ENCODE measurements around the gene CPLX3. TPM values are rescaled to one million over a fixed set of nuclear protein-coding genes. Genes with fewer than 3 reads are reported as not detected.
"Not testable (repeated sequence)": the region's sequence is repeated elsewhere in the genome, so short reads cannot be mapped to it uniquely, and the experiment has no call there.

CPLX3 gene
- polyA plus RNA-seq, 1 donor from 2014 or later = 0.27 TPM

GRCh38 chr15:74784426-74785193, 41.8 kb upstream of the CPLX3 start:
- Histone ChIP-seq H3F3A (ENCODE audit: insufficient read depth, low read length, poor library complexity, severe bottlenecking) (no peaks in the 10 kb centered on the region), H3K9ac (ENCODE audit: low read length) (peak overlapping the region; percentile 13), H2AFZ (ENCODE audit: low read depth, low read length) (no peak overlapping the region), H3K9me2 (ENCODE audit: insufficient read depth, low read length) (no peaks in the 10 kb centered on the region), H4K20me1 (ENCODE audit: insufficient read depth) (peaks cover 5% of the 10 kb centered on the region), H3K4me3 (ENCODE audit: low read length) (peak overlapping the region; percentile 73), H3K9me3 (ENCODE audit: low read length) (no peaks in the 10 kb centered on the region), H3K36me3 (ENCODE audit: insufficient read depth, low read length) (no peaks in the 10 kb centered on the region), H3K27ac (ENCODE audit: low read length) (no peak overlapping the region), H3K79me2 (replicated peaks; ENCODE audit: insufficient read depth, low read length) (peaks cover 50% of the 10 kb centered on the region), H3K27me3 (ENCODE audit: insufficient read depth, low read depth, low read length) (no peaks in the 10 kb centered on the region), H3K4me2 (ENCODE audit: low read length) (peak overlapping the region; percentile 12)
- TF ChIP-seq EP300 (conservative IDR thresholded peaks at IDR 0.05; ENCODE audit: poor library complexity, severe bottlenecking) (no peak), REST (IDR thresholded peaks at IDR 0.05; ENCODE audit: borderline replicate concordance) (no peak), SMC3 (conservative IDR thresholded peaks at IDR 0.05; ENCODE audit: poor library complexity) (no peak), POLR2AphosphoS5 (IDR thresholded peaks at IDR 0.05) (no peak), MXI1 (conservative IDR thresholded peaks at IDR 0.05; ENCODE audit: poor library complexity, severe bottlenecking) (no peak), EZH2 (IDR thresholded peaks at IDR 0.05; ENCODE audit: borderline replicate concordance, insufficient read depth, low read length, poor library complexity, severe bottlenecking) (no peak), RAD21 (conservative IDR thresholded peaks at IDR 0.05) (no peak), TAF1 (IDR thresholded peaks at IDR 0.05; ENCODE audit: low read depth) (no peak)
- TF ChIP-seq, protein P1, sequence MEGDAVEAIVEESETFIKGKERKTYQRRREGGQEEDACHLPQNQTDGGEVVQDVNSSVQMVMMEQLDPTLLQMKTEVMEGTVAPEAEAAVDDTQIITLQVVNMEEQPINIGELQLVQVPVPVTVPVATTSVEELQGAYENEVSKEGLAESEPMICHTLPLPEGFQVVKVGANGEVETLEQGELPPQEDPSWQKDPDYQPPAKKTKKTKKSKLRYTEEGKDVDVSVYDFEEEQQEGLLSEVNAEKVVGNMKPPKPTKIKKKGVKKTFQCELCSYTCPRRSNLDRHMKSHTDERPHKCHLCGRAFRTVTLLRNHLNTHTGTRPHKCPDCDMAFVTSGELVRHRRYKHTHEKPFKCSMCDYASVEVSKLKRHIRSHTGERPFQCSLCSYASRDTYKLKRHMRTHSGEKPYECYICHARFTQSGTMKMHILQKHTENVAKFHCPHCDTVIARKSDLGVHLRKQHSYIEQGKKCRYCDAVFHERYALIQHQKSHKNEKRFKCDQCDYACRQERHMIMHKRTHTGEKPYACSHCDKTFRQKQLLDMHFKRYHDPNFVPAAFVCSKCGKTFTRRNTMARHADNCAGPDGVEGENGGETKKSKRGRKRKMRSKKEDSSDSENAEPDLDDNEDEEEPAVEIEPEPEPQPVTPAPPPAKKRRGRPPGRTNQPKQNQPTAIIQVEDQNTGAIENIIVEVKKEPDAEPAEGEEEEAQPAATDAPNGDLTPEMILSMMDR (IDR thresholded peaks at IDR 0.05; ENCODE audit: poor library complexity, severe bottlenecking) = no peak

DNA sequence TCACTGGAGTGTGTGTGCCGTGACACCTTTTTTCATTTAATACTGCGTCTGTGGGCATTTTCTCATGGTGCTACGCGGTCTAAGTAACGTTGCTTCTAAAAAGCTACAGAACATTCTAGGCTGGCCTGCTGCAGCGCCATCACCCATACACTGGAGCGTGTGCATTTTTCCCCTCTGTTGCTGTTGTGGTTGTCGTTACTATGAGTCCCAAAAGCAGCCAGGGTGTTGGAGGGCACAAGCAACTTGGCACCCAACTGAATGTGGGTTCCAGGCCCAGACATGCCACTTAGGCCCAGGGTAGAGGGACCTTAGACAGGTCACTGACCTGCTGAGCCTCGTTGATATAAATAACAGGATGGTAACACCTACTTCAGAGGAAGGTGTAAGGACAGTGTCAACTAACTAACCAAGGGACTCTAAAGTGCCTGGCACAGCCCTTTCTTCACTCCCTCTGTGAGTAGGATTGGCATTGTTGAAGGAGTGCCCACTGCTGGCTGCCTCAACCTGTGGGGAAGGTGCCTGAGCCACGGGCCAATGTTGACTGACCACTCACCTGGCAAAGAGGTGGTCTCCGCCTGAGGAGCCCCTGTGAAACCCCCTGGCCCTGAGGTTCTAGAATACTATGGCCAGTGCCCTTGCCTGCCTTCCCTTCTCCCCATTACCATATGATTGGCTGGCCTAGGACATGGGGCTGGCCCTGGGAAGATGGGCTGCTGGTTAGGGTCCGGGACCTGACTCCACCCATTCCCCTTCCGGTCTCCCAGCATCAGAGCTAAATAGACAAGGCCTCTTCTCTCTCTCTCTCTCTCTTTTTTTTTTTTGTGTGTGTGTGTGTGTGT, 41.0 kb upstream of the CPLX3 start:
- H4K20me1 ChIP-seq (ENCODE audit: insufficient read depth) = peaks cover 5% of the 10 kb centered on the region
- H3K36me3 ChIP-seq (ENCODE audit: insufficient read depth, low read length) = no peaks in the 10 kb centered on the region
- no peak overlapping the region for H3K9ac ChIP-seq (ENCODE audit: low read length)
- no peaks in the 10 kb centered on the region for H3K9me2 ChIP-seq (ENCODE audit: insufficient read depth, low read length)
- no peaks in the 10 kb centered on the region for H3K27me3 ChIP-seq (ENCODE audit: insufficient read depth, low read depth, low read length)
- H3K4me2 ChIP-seq (ENCODE audit: low read length) = no peak overlapping the region
- no peaks in the 10 kb centered on the region for H3F3A ChIP-seq (ENCODE audit: insufficient read depth, low read length, poor library complexity, severe bottlenecking)
- H3K9me3 ChIP-seq (ENCODE audit: low read length) = no peaks in the 10 kb centered on the region
- H2AFZ ChIP-seq (ENCODE audit: low read depth, low read length) = no peak overlapping the region
- TF ChIP-seq SMC3 (conservative IDR thresholded peaks at IDR 0.05; ENCODE audit: poor library complexity) (no peak), EP300 (conservative IDR thresholded peaks at IDR 0.05; ENCODE audit: poor library complexity, severe bottlenecking) (no peak), TAF1 (IDR thresholded peaks at IDR 0.05; ENCODE audit: low read depth) (no peak), POLR2AphosphoS5 (IDR thresholded peaks at IDR 0.05) (no peak), EZH2 (IDR thresholded peaks at IDR 0.05; ENCODE audit: borderline replicate concordance, insufficient read depth, low read length, poor library complexity, severe bottlenecking) (no peak), RAD21 (conservative IDR thresholded peaks at IDR 0.05) (no peak), MXI1 (conservative IDR thresholded peaks at IDR 0.05; ENCODE audit: poor library complexity, severe bottlenecking) (no peak)
- TF ChIP-seq, protein P1 (IDR thresholded peaks at IDR 0.05; ENCODE audit: poor library complexity, severe bottlenecking) = no peak
- H3K79me2 ChIP-seq (replicated peaks; ENCODE audit: insufficient read depth, low read length) = peaks cover 50% of the 10 kb centered on the region
- no peak overlapping the region for H3K27ac ChIP-seq (ENCODE audit: low read length)
- H3K4me3 ChIP-seq (ENCODE audit: low read length) = peak overlapping the region; percentile 73

DNA sequence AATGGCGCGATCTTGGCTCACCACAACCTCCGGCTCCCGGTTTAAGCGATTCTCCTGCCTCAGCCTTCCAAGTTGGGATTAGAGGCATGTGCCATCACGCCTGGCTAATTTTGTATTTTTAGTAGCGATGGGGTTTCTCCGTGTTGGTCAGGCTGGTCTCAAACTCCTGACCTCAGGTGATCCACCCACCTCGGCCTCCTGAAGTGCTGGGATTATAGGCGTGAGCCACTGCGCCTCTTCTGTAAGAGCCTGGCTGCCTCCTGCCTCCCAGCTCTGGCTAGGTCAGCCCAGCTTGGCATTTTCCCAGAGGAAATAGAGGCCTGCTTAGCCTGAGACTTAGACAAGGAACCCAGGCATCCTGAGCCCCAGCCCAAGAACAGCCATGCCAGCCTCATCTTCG, 40.3 kb upstream of the CPLX3 start:
- not testable (repeated sequence) for H3K27ac ChIP-seq (ENCODE audit: low read length); H3K9ac ChIP-seq (ENCODE audit: low read length); H3K4me2 ChIP-seq (ENCODE audit: low read length); H3K4me3 ChIP-seq (ENCODE audit: low read length); H3K9me3 ChIP-seq (ENCODE audit: low read length); H3F3A ChIP-seq (ENCODE audit: insufficient read depth, low read length, poor library complexity, severe bottlenecking); H4K20me1 ChIP-seq (ENCODE audit: insufficient read depth); H2AFZ ChIP-seq (ENCODE audit: low read depth, low read length); H3K9me2 ChIP-seq (ENCODE audit: insufficient read depth, low read length); H3K27me3 ChIP-seq (ENCODE audit: insufficient read depth, low read depth, low read length); H3K36me3 ChIP-seq (ENCODE audit: insufficient read depth, low read length)
- H3K79me2 ChIP-seq (replicated peaks; ENCODE audit: insufficient read depth, low read length) = peaks cover 52% of the 10 kb centered on the region
